Measurements from ENCODE around the gene NFATC1. TPM values are rescaled to one million over a fixed set of nuclear protein-coding genes. Genes with fewer than 3 reads are reported as not detected.

NFATC1 gene
- total RNA-seq, 2 donors from 2014 or later: 19.0 to 20.2 TPM

DNA sequence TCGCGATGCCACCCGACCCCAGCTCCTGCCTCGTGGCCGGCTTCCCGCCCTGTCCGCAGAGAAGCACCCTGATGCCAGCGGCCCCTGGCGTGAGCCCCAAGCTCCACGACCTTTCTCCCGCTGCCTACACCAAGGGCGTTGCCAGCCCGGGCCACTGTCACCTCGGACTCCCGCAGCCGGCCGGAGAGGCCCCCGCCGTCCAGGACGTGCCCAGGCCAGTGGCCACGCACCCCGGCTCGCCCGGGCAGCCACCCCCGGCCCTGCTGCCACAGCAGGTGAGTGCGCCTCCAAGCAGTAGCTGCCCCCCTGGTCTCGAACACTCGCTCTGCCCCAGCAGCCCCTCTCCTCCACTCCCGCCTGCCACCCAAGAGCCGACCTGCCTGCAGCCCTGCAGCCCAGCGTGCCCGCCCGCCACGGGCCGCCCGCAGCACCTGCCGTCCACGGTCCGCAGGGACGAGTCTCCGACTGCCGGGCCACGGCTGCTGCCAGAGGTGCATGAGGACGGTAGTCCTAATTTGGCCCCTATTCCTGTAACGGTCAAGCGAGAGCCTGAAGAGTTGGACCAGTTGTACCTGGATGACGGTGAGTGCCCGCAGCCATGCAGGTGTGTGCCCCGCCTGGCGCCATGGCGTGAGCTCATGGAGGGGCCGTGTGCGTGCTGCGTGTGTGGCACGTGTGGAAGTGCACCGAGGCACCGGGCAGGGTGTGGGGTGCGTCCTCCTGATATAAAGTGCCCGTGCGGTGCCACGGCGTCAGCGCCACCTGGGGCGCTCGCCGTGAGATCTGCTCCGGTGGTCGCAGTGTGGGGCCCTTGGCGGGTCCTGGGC, 90.8 kb downstream of the NFATC1 start:
- TF ChIP-seq, protein P1, sequence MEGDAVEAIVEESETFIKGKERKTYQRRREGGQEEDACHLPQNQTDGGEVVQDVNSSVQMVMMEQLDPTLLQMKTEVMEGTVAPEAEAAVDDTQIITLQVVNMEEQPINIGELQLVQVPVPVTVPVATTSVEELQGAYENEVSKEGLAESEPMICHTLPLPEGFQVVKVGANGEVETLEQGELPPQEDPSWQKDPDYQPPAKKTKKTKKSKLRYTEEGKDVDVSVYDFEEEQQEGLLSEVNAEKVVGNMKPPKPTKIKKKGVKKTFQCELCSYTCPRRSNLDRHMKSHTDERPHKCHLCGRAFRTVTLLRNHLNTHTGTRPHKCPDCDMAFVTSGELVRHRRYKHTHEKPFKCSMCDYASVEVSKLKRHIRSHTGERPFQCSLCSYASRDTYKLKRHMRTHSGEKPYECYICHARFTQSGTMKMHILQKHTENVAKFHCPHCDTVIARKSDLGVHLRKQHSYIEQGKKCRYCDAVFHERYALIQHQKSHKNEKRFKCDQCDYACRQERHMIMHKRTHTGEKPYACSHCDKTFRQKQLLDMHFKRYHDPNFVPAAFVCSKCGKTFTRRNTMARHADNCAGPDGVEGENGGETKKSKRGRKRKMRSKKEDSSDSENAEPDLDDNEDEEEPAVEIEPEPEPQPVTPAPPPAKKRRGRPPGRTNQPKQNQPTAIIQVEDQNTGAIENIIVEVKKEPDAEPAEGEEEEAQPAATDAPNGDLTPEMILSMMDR (IDR thresholded peaks at IDR 0.05): no peak
- Histone ChIP-seq H3K27me3 (no peaks in the 10 kb centered on the region), H3K4me3 (no peak overlapping the region), H3K9me3 (no peaks in the 10 kb centered on the region), H3K36me3 (peaks cover 26% of the 10 kb centered on the region), H3K4me1 (peaks cover 0 to 10% of the 10 kb centered on the region in 2 donors), H3K27ac (peak overlapping the region in 1 of 2 donors; percentile 26)
- no peak for DNase-seq (ENCODE audit: low spot score)

DNA sequence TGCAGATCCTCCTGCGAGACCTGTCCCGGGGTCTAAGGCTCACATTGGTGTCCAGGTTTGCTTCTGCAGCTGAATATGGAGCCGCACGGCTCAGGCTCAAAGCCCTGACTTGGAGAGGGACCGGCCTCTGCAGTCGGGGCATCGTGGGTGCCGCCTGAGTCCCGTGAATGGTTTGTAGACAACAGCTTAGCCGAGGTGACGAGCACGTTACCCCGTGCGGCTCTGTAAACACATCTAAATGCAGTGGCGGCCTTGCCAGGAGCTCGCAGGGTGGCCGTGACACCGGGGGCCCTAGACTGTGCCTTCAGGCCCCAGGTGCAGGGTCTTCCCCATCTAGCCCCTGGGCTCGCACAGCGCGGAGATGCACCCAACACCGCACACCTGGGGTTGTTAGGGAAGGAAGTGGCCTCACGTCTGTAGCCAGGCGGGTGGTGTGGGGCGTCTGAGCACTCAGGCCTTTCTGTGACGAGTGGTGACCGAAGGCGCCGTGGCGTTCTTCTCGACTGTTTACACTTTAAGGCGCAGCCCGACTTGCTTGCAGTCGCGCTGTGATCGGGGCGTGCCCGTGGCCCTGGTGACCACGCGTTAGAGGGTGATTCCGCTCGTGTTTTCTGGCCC, 91.6 kb downstream of the NFATC1 start:
- no peaks in the 10 kb centered on the region for H3K27me3 ChIP-seq
- H3K4me3 ChIP-seq: no peak overlapping the region
- H3K9me3 ChIP-seq: no peaks in the 10 kb centered on the region
- DNase-seq (ENCODE audit: low spot score): no peak
- TF ChIP-seq, protein P1 (IDR thresholded peaks at IDR 0.05): no peak
- peaks cover 26% of the 10 kb centered on the region for H3K36me3 ChIP-seq
- H3K27ac ChIP-seq: no peak overlapping the region
- peaks cover 0 to 10% of the 10 kb centered on the region in 2 donors for H3K4me1 ChIP-seq

DNA sequence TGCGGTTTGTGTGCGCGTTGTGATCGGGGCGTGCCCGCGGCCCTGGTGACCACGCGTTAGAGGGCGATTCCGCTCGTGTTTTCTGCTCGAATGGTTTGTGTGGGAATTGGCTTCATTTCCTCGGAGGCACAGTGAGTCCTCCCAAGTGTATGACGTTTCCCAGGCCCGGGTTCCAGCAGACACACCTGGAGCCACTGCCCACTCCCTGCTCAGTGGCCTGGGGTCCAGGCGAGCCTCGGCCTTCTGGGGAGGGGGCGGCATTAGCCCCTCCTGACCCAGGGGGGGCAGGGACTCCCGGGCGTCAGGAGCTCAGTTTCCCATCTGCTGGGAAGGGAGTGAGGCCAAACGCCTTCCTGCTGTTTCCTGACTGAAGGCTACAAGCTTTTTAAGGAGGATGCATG, 92.1 kb downstream of the NFATC1 start:
- TF ChIP-seq, protein P1 (IDR thresholded peaks at IDR 0.05): no peak
- Histone ChIP-seq H3K4me3 (no peak overlapping the region), H3K27me3 (no peaks in the 10 kb centered on the region), H3K27ac (no peak overlapping the region), H3K9me3 (no peaks in the 10 kb centered on the region), H3K4me1 (peaks cover 0 to 10% of the 10 kb centered on the region in 2 donors), H3K36me3 (peaks cover 26% of the 10 kb centered on the region)
- no peak for DNase-seq (ENCODE audit: low spot score)

DNA sequence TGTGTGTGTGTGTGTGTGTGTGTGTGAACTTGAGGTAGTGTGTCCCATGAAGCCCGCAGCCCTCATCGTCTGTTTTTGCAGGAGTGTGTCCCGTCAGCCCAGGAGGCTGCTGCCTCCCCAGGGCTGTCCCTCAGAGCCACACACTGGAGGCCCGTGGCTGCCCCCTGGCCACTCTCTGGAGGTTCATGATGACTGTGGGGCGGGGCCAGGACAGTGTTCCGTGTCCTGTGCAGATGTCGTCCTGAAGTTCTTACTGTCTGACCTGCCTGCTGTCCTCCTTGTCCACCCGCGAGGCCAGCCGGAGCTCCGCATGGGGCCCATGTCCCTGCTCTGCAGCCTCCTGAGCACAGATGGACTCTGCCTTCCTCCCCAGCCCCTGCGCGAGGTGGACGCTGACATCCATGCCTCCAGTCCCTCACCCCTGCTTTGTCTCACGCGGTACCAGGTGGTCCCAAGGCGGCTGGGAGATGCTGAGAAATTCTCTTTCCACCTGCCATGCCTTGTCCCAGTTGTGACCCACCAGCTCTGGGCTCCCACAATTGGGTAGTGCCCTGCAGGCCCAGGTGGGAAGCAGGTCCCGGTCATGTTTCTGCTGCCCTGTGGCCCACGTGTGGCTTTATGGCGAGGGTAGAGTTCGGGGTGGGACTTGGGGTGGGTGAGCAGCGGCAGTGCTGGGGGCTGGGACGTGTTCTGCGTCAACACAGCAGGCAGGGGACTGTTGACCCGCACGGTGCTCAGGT, 92.8 kb downstream of the NFATC1 start:
- TF ChIP-seq, protein P1 (IDR thresholded peaks at IDR 0.05): no peak
- peaks cover 0 to 10% of the 10 kb centered on the region in 2 donors for H3K4me1 ChIP-seq
- peaks cover 30% of the 10 kb centered on the region for H3K36me3 ChIP-seq
- H3K9me3 ChIP-seq: no peaks in the 10 kb centered on the region
- H3K27ac ChIP-seq: no peak overlapping the region
- no peak overlapping the region for H3K4me3 ChIP-seq
- no peak for DNase-seq (ENCODE audit: low spot score)
- H3K27me3 ChIP-seq: no peaks in the 10 kb centered on the region

DNA sequence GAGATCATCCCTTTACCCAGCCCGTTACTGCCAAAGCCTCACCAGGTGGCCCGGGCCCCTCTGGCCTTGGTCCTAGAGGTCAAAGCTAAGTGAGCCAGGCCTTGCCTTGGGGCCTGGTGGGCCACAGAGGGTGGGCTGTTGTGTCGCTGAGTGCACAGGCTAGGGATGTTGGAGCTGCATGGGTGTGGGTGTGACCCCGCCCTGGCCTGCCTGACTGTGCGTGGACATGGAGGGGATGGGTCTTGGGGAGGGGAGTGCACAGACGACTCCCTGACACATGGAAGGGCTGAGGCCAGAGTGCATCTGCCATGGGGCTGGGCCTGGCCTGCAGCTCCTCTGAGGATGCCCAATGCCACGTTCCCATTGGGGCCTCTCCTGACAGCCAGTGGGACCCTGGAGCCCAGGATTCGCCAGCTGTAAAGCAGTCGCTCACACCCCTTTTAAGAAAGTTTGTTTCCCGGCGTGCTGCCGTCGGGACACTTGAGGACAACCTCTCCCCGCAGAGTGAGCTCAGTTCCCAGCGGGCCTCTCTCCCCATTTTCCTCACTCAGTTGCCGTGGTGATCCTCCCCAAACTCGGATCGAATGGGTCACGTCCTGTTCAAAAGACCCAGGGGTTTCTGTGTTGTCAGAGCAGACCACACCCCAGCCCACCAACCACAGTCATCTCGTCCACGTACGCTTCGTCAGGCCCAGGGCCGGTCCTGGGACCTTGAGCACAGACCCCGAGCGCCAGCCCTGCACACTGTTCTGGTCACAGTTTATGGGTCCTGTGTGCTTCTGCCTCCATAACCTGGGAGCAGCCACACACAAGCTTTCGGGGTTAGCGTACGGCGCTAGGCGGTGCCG, 93.5 kb downstream of the NFATC1 start:
- Histone ChIP-seq H3K27me3 (no peaks in the 10 kb centered on the region), H3K36me3 (peaks cover 36% of the 10 kb centered on the region), H3K4me3 (no peak overlapping the region), H3K4me1 (peaks cover 0 to 10% of the 10 kb centered on the region in 2 donors), H3K27ac (no peak overlapping the region), H3K9me3 (no peaks in the 10 kb centered on the region)
- TF ChIP-seq, protein P1 (IDR thresholded peaks at IDR 0.05): no peak
- DNase-seq (ENCODE audit: low spot score): no peak
